NCI-H1417 (cell line): Measurements from ENCODE around the gene ACER2.
"Not testable (repeated sequence)": the region's sequence is repeated elsewhere in the genome, so short reads cannot be mapped to it uniquely, and the experiment has no call there.

ENCODE experiments used
- DNase-seq, 3 experiments: peaks; one replicate each; lab custom pipeline; 2025; lab: John Stamatoyannopoulos, UW

Gene ACER2

DNA sequence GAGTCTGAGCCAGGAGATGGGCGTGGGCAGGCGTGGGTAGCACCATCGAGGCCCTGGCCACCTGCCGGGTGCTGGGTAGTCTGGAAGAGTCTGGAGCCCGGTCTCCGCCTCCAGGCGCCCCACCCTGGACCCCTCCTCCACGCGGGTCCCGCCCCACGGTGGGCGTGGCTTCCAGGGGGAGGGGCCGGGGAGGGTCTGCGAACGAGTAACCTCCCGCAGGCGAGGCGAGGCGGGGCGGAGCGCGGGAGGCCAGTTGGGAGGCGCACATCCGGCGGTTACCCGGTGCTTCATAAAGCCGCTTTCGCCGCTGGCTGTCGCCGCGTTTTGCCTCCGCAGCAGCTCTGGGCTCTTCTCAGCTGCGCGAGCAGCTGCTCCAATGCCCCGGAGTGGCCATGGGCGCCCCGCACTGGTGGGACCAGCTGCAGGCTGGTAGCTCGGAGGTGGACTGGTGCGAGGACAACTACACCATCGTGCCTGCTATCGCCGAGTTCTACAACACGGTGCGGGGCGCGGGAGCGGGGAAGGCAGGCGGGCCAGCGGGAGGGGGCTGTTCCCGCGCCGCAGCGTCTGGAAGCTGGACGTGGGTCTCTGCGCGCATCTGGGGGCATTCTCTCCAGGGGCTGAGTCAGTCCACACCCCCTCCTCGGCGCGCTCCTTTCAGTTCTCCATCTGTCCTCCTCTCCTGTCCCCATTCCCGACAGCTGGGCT, at the start of gene ACER2:
Gene ACER2 (plus strand): TSS at position 317 of the 708 bp plus-strand sequence. CDS start 76 bp downstream, at position 393.
- peak; percentile 86 to 93 (median 89) for DNase-seq

DNA sequence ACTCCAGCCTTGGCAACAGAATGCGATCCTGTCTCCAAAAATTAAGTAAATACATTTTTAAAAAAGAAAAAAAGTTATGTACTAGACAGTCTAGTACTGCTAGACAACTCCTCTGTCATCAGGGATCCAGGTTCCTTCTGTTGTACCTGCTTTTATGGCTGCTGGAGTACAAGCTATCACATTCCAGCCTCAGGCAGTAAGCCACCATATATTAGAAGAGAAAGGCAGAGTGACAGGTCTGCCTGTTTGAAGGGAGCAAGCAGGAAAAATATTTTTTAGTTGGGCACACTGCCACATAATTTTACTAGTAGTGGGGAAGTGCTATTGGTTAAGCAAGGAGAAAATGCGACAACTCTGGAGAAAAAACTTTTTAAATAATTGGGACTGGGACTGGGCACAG, 39.7 kb upstream of the ACER2 start:
- no peak for DNase-seq

DNA sequence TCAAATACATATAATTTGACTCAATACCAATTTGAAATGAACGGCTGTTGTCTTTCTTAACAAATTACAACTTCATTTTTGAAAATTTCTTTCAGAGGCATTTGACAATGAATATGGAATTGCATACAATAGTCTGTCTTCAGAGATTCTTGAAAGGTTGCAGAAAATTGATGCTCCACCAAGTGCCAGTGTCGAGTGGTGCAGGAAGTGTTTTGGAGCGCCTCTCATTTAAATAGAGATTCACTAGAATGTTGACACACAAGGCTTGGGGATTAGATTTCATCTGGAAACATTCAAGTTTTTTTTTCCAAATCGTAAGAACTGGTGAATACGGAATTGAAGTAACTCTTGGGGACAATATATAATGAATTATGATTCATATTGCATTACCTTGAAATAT, 36.9 kb upstream of the ACER2 start:
- peak in 2 of 3 experiments; percentile 0 to 35 for DNase-seq

DNA sequence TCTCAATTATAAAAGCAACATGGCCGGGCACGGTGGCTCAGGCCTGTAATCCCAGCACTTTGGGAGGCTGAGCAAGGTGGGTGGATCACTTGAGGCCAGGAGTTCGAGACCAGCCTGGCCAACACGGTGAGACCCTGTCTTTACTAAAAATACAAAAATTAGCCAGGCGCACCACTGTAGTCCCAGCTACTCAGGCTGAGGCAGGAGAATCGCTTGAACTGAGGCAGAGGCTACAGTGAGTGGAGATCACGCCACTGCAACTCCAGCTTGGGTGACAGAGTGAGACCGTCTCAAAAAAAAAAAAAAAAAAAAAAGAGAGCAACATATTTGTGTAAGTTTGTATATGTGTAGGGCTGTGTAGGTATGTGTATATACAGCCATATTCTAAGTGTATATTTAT, 36.2 kb upstream of the ACER2 start:
- no peak for DNase-seq

GRCh38 chr9:19373527-19373926, 35.3 kb upstream of the ACER2 start:
- DNase-seq, result no peak

DNA sequence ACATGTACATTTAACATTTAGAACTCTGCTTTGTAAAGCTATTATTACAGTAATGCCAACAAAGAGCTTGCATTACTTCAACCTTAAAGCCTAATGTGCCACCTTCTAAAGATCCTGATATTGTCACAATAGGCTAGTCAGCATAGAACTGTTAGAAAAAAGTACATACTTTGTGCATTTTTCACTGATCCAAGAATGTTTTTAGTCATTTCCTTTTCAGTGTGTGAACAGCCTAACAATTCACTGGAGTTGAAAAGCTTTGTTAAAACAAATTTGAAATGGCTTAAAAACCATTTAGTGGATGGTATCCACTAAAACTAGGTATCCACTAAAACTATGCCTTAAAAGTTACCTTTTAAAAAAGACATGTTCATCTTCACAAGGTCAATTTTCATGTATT, 33.3 kb upstream of the ACER2 start:
- no peak for DNase-seq

- no peak for DNase-seq
Measured at GRCh38 chr9:19376931-19377330, 31.9 kb upstream of the ACER2 start.

DNA sequence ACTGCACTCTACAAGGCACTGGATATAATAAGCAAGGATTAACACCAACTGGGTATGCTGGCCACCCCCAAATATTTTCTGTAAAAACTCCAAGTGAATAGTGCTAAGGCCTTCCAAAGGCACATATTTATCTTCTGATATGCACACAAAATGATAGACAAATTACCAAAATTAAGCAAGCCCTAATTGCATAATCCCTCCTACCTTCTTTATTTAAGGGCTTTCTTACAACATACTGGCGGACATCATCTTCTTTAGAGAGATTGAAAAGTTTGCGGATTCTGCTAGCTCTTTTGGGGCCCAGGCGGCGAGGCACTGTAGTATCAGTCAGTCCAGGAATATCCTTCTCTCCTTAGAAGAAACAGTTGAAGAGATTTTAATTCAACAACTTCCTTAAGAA, 30.6 kb upstream of the ACER2 start:
- DNase-seq, result peak in 1 of 3 experiments; percentile 27

- DNase-seq, result peak in 1 of 3 experiments; percentile 44
Measured at GRCh38 chr9:19378647-19379046, 30.2 kb upstream of the ACER2 start.

DNA sequence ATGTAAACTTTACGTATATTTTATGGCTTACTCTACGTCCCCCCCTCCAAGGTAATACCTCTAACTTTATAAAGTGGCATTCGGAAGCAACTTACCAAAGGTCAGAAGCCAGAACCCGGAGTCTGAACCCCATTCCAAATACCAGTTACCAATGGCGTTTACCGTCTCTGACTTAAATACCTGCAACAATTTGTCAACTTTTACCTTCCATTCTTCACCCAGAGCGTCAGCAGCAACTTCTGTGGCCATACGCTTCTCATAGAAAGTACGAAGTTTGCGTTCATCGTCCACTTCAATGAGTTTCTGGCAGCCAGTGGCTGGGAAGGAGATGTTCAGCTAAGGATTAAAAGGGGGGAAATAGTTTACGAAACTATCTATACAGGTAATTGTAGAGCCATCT, 29.5 kb upstream of the ACER2 start:
- peak in 1 of 3 experiments; percentile 56 for DNase-seq

- DNase-seq, result peak in 1 of 3 experiments; percentile 20
Measured at GRCh38 chr9:19379697-19380046, 29.1 kb upstream of the ACER2 start.

GRCh38 chr9:19380826-19381075, 28.1 kb upstream of the ACER2 start:
- DNase-seq, result no peak

GRCh38 chr9:19381656-19382055, 27.2 kb upstream of the ACER2 start:
- no peak for DNase-seq

DNA sequence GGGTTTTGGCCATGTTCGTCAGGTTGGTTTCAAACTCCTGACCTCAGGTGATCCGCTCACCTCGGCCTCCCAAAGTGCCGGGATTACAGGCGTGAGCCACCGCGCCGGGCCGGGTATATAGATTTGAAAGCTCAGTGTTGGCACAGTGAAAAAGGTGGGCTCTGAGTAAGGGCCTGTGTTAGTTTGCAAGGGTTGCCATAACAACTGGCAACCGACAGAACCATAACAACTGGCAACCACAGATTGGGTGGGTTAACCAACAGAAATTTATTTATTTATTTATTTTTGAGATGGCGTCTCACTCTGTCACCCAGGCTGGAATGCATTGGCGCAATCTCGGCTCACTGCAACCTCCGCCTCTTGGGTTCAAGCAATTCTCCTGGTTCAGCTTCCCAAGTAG, 23.6 kb upstream of the ACER2 start:
- DNase-seq, result not testable (repeated sequence)

DNA sequence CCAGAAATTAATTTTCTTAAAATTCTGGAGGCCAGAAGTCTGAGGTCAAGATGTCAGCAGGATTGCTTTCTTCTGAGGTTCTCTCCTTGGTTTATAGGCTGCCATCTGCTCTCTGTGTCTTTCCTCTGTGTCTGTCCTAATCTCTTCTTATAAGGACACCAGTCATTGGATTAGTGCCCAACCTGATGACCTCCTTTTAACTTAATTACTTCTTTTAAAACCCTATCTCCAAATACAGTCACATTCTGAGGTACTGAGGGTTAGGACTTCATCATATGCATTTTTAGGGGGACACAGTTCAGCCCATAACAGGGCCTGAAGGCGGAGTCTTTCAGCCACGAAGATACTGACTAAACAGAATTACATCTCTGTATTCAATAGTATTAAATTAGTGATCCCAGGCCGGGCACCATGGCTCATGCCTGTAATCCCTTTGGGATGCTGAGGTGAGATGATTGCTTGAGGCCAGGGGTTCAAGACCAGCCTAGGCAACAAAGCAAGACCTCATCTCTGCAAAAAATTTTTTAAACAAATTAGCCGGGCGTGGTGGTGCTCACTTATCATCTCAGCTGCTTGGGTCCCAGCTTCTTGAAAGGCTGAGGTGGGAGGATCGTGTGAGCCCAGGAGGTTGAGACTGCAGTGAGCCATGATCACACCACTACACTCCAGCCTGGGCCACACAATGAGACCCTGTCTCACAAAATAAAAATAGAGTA, 22.9 kb upstream of the ACER2 start:
- DNase-seq, result no peak

DNA sequence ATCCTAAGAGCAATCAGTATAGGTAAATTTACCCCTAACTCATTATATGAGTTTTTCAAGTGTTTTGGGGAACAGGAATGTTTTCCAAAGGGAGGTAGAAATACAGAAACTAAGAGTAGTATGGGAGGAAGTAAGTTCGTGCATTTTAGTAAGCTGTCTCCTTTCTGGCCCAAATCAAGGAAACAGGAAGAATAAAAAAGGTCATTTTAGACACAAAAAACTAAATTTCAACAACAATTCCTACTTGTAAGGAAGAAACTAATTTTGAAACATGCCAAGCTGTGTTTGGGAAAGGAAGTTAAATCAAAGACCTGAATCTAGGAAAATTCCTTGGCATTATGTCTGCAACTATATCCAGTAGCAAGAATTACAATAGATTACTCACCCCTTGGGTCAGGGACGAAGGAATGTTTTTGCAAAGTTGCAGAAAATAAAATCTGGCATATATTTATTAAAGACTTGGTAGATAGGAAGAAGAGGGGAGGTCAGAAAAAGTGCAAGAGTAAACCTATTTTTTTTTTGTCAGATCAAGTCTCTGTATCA, 22.2 kb upstream of the ACER2 start:
- DNase-seq, result no peak

DNA sequence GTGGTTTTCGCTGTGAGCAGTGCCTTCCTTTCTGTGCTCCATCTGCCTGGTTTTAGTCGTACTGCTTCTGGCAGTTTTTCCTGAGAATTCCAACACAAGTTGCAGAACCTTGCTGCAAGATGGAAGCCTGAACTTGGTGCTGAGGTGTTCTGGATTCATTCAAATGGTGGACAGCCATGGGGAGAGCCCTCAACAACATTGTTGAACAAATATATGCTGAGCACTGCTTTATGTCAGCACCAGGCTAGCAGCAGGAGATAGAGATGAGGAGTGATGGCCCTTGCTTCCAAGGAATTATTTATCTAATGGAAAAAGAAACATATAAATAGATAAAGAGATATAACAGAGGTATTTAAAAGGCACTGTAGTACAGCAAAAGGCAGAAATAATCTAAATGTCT, 21.5 kb upstream of the ACER2 start:
- DNase-seq, result no peak

- DNase-seq, result not testable (repeated sequence)
Measured at GRCh38 chr9:19389539-19389938, 19.3 kb upstream of the ACER2 start.

- DNase-seq, result no peak
Measured at GRCh38 chr9:19397845-19398244, 11.0 kb upstream of the ACER2 start.

DNA sequence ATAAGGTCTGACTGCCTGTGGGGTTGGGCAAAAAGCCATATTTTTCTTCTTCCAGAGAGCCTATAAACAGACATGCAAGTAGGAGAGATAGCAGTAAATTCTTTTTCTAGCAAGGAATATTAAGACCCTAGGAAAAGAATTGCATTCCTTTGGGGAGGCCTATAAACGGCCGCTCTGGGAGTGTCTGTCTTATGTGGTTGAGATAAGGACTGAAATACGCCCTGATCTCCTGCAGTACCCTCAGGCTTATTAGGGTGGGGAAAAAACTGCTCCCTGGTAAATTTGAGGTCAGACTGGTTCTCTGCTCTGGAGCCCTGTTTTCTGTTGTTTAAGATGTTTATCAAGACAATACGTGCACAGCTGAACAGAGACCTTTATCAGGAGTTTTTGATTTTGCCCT, 5.6 kb upstream of the ACER2 start:
- DNase-seq, result not testable (repeated sequence)

DNA sequence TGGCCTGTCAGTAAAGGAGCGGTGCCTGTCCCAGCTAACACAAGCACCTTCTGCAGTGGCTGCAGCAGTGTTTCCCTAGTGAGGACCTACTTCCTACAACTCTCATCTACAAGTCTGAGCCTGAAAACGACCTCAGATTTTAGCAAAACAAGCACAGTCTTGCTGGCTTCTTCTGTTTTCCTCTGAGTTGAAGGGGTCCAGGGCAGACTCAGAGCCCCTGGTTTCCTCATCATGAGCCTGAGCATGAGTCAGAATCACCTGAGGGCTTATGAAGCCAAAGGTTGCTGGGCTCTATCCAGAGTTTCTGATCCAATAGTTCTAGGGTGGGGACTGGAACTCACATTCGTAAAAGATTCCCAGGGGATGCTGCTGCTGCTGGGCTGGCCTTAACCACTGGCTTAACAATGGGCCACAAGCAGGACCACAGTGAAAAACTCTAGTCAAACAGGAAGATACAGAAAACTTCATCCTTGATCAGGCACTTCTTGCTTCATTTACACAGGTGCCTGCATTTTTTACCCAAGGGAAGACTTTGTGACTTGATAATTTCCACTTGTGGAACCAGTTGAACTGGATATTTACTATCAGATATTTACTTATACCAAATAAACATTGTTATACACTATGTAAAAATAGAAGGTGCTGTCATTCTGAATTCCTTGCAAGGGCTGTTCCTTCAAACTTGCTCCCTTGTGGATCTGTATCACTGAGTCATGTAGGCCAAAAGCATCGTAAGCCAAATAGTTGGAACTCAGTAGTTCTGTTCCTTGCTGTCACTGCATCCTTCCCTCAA, 4.3 kb upstream of the ACER2 start:
- DNase-seq, result peak in 1 of 3 experiments; percentile 1

- no peak for DNase-seq
Measured at GRCh38 chr9:19405771-19406170, 3.0 kb upstream of the ACER2 start.

DNA sequence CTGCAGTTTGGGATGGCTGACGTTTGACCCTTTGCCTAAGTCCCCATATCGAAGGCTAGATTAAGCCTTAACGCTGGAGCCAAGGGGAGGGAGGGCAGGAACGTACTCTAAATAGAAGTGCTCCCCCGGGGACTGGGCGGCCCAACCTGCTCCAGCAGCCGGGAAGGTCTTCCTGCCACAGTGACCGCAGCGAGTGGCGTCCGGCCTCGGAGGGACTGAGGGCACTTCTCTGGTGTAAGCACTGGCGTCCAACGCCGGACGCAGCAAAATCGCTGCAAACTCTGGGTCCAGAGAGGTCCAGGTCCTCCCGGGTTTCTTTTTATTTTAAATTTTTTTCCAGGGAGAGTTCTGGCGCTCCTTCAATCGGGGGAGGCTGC, 505 bp upstream of the ACER2 start:
- DNase-seq, result peak in 1 of 3 experiments; percentile 11
